ENCODE measurements around the gene PRMT3.

DNA sequence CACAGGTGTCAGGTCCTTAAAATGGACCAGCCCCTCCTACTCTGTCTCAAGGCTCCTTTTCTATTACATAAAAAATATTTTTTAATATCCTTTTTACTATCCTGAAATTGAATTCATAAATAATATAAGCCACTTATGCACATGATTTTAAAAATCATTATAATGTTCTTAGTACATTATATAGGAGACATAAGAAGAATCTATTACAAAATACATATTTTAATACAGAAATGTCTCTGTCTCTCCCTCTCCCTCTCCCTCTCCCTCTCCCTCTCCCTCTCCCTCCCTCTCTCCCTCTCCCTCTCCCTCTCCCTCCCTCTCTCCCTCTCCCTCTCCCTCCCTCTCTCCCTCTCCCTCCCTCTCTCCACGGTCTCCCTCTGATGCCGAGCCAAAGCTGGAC is 159.9 kb downstream of the PRMT3 start:
- TF ChIP-seq, protein P1, sequence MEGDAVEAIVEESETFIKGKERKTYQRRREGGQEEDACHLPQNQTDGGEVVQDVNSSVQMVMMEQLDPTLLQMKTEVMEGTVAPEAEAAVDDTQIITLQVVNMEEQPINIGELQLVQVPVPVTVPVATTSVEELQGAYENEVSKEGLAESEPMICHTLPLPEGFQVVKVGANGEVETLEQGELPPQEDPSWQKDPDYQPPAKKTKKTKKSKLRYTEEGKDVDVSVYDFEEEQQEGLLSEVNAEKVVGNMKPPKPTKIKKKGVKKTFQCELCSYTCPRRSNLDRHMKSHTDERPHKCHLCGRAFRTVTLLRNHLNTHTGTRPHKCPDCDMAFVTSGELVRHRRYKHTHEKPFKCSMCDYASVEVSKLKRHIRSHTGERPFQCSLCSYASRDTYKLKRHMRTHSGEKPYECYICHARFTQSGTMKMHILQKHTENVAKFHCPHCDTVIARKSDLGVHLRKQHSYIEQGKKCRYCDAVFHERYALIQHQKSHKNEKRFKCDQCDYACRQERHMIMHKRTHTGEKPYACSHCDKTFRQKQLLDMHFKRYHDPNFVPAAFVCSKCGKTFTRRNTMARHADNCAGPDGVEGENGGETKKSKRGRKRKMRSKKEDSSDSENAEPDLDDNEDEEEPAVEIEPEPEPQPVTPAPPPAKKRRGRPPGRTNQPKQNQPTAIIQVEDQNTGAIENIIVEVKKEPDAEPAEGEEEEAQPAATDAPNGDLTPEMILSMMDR (IDR thresholded peaks at IDR 0.05) = no peak
- TF ChIP-seq EZH2phosphoT487 (IDR thresholded peaks at IDR 0.05) = no peak
